ENCODE measurements around the gene PRM2. TPM values are rescaled to one million over a fixed set of nuclear protein-coding genes. Genes with fewer than 3 reads are reported as not detected.

Gene PRM2
- total RNA-seq, 1 donor from 2014 or later: not detected

GRCh38 chr16:11310997-11311561 is 34.8 kb upstream of the PRM2 start:
- intact Hi-C loops (cut with DNase I): no loop called here
- no peak for DNase-seq (ENCODE audit: extremely low spot score in 2 of 2)
- Histone ChIP-seq H3K27ac (no peak overlapping the region), H3K36me3 (no peaks in the 10 kb centered on the region), H3K4me1 (peaks cover 14% of the 10 kb centered on the region), H3K27me3 (no peaks in the 10 kb centered on the region), H3K9me3 (no peaks in the 10 kb centered on the region), H3K4me3 (no peak overlapping the region)
- TF ChIP-seq POLR2A (IDR thresholded peaks at IDR 0.05): no peak
- TF ChIP-seq CTCF (IDR thresholded peaks at IDR 0.05): no peak
- no peak for TF ChIP-seq POLR2AphosphoS5 (IDR thresholded peaks at IDR 0.05; ENCODE audit: insufficient read depth in 1 of 2, low read depth in 1 of 2)

DNA sequence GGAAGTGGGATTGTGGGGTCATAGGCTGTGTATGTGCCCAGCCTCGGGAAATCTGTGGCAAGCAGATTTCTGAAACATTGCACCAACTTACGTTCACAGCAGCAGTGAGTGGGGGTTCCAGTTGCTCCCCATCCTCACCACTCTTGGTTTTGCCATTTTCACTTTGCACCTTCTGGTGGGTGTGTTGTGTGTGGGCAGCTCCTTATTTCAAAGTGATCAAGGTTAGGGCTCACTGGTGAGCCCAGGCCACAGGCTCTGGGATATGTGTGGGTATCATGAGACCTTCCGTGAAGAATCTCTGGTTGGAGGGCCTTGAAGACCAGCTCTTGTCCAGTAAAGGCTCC is 34.3 kb upstream of the PRM2 start:
- no peak overlapping the region for H3K4me3 ChIP-seq
- H3K27ac ChIP-seq: no peak overlapping the region
- intact Hi-C loops (cut with DNase I): no loop called here
- no peaks in the 10 kb centered on the region for H3K36me3 ChIP-seq
- H3K27me3 ChIP-seq: no peaks in the 10 kb centered on the region
- no peaks in the 10 kb centered on the region for H3K9me3 ChIP-seq
- DNase-seq (ENCODE audit: extremely low spot score in 2 of 2): no peak
- TF ChIP-seq POLR2A (IDR thresholded peaks at IDR 0.05) (no peak), POLR2AphosphoS5 (IDR thresholded peaks at IDR 0.05; ENCODE audit: insufficient read depth in 1 of 2, low read depth in 1 of 2) (no peak), CTCF (IDR thresholded peaks at IDR 0.05) (no peak)
- peaks cover 14% of the 10 kb centered on the region for H3K4me1 ChIP-seq

GRCh38 chr16:11309895-11310633 is 33.8 kb upstream of the PRM2 start:
- DNase-seq (ENCODE audit: extremely low spot score in 2 of 2): no peak
- intact Hi-C loops (cut with DNase I): no loop called here
- Histone ChIP-seq H3K4me3 (no peak overlapping the region), H3K36me3 (no peaks in the 10 kb centered on the region), H3K27me3 (no peaks in the 10 kb centered on the region), H3K4me1 (peaks cover 14% of the 10 kb centered on the region), H3K27ac (no peak overlapping the region), H3K9me3 (no peaks in the 10 kb centered on the region)
- no peak for TF ChIP-seq CTCF (IDR thresholded peaks at IDR 0.05)
- no peak for TF ChIP-seq POLR2A (IDR thresholded peaks at IDR 0.05)
- TF ChIP-seq POLR2AphosphoS5 (IDR thresholded peaks at IDR 0.05; ENCODE audit: insufficient read depth in 1 of 2, low read depth in 1 of 2): no peak

- Histone ChIP-seq H3K36me3 (no peaks in the 10 kb centered on the region), H3K4me1 (peaks cover 14% of the 10 kb centered on the region), H3K4me3 (no peak overlapping the region), H3K27me3 (no peaks in the 10 kb centered on the region), H3K27ac (no peak overlapping the region), H3K9me3 (no peaks in the 10 kb centered on the region)
- DNase-seq (ENCODE audit: extremely low spot score in 2 of 2): no peak
- TF ChIP-seq POLR2A (IDR thresholded peaks at IDR 0.05) (no peak), POLR2AphosphoS5 (IDR thresholded peaks at IDR 0.05; ENCODE audit: insufficient read depth in 1 of 2, low read depth in 1 of 2) (no peak), CTCF (IDR thresholded peaks at IDR 0.05) (no peak)
- intact Hi-C loops (cut with DNase I): no loop called here
These were observed 32.4 kb upstream of the PRM2 start for GRCh38 chr16:11308493-11309283.
